ENCODE measurements around the gene DCC.

The DCC gene

GRCh38 chr18:52370841-52371240, 30.8 kb downstream of the DCC start:
- DNase-seq (ENCODE audit: low read depth) = no peak
- TF ChIP-seq, protein P1, sequence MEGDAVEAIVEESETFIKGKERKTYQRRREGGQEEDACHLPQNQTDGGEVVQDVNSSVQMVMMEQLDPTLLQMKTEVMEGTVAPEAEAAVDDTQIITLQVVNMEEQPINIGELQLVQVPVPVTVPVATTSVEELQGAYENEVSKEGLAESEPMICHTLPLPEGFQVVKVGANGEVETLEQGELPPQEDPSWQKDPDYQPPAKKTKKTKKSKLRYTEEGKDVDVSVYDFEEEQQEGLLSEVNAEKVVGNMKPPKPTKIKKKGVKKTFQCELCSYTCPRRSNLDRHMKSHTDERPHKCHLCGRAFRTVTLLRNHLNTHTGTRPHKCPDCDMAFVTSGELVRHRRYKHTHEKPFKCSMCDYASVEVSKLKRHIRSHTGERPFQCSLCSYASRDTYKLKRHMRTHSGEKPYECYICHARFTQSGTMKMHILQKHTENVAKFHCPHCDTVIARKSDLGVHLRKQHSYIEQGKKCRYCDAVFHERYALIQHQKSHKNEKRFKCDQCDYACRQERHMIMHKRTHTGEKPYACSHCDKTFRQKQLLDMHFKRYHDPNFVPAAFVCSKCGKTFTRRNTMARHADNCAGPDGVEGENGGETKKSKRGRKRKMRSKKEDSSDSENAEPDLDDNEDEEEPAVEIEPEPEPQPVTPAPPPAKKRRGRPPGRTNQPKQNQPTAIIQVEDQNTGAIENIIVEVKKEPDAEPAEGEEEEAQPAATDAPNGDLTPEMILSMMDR (IDR thresholded peaks at IDR 0.05; ENCODE audit: low read length, missing control alignments) = no peak
- H3K4me3 ChIP-seq (replicated peaks; ENCODE audit: low read depth, low read length) = no peak overlapping the region

GRCh38 chr18:52376104-52376503, 36.1 kb downstream of the DCC start:
- DNase-seq (ENCODE audit: low read depth) = no peak
- H3K4me3 ChIP-seq (replicated peaks; ENCODE audit: low read depth, low read length) = no peak overlapping the region
- TF ChIP-seq, protein P1 (IDR thresholded peaks at IDR 0.05; ENCODE audit: low read length, missing control alignments) = no peak

DNA sequence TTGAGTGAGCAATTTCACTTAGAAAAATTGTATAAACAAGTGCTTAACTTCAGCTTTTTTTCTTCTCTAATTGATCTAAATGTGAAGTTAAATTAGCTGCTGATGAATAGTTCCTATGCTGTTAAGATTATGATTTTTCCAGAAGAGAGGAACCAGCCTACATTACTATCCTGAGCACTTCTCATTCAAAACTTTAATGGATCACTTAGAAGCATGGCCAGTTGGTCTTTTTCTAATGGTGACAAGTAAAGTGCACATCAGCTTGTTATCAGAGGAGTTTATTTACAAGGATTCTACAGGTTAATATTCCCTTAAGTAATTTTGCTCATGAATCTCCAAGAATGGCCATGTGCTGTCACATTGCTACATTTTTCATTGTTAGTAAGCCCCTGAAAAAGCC, 37.1 kb downstream of the DCC start:
- no peak for DNase-seq (ENCODE audit: low read depth)
- no peak overlapping the region for H3K4me3 ChIP-seq (replicated peaks; ENCODE audit: low read depth, low read length)
- TF ChIP-seq, protein P1 (IDR thresholded peaks at IDR 0.05; ENCODE audit: low read length, missing control alignments) = no peak

DNA sequence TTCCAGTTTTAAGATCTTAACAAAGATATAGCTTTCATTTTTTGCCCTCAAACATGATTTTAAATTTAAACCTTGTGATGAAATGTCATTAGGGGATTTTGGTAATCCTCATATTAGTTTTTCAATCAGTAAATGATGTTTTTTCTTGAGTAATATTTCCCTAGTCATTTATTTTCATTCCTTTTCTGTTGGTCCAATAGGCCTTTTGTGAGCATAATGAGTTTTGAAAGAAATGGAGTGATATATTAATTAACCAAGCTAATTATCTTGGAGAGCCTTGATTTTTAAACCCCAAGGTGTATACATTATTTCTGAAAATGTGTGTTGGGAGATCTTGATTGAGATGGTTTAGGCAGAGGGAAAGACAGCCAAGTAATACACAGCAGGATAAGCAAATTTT, 46.3 kb downstream of the DCC start:
- TF ChIP-seq, protein P1 (IDR thresholded peaks at IDR 0.05; ENCODE audit: low read length, missing control alignments) = no peak
- no peak for DNase-seq (ENCODE audit: low read depth)
- no peak overlapping the region for H3K4me3 ChIP-seq (replicated peaks; ENCODE audit: low read depth, low read length)

DNA sequence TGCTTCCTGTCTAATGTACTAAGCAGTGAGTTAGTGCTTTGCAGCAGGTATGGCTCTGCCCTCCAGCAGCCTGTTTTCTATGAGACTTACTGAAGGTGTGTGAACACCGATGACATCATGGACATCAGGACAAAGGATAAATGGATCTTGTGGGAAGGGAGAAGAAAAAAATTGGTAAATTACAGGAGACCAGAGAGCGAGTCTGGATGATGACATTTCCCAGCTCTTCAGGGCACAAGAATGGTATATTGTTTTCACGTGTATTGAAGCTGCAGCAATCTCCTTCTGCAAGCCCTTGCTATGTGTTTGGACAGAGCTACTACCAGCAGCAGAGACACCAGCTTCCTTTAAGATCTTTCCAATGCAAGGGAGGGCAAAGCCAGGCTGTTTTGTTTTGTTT, 47.2 kb downstream of the DCC start:
- DNase-seq (ENCODE audit: low read depth) = no peak
- TF ChIP-seq, protein P1 (IDR thresholded peaks at IDR 0.05; ENCODE audit: low read length, missing control alignments) = no peak
- H3K4me3 ChIP-seq (replicated peaks; ENCODE audit: low read depth, low read length) = no peak overlapping the region

DNA sequence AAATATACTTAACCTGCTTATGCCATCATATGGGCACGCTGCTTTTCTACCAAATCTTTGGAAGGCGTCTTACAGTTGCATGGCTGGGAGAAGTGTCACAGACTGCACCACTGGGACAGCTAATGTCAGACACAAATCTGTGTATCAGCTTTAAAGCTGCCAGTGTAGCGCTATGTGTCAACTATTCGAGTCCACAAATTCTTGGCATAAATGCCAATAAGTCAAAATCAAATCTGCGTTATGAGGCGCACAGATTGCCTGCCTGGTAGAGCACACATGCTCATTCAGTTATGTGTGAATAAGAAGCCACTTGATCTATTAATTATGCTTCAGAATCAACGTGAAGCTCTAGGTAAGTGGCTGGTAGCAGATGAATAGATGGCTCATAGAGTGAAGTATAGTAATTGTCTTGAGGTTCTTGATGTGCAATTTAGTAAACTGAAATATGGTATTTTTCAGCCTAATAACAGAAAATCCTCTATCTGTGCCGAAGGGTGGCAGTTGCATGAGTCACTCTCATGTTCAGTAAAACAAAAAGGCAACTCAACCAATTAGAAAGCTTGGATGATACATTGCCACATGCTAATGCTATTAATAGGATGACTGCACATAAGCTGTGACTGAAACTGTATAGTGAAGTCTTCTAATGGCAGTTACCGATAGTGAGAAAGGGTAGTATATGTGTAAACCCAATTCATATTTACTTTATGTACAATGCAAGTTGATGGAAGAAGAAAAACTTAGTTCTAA, 52.0 kb downstream of the DCC start:
- DNase-seq (ENCODE audit: low read depth) = no peak
- TF ChIP-seq, protein P1 (IDR thresholded peaks at IDR 0.05; ENCODE audit: low read length, missing control alignments) = no peak
- H3K4me3 ChIP-seq (replicated peaks; ENCODE audit: low read depth, low read length) = no peak overlapping the region

DNA sequence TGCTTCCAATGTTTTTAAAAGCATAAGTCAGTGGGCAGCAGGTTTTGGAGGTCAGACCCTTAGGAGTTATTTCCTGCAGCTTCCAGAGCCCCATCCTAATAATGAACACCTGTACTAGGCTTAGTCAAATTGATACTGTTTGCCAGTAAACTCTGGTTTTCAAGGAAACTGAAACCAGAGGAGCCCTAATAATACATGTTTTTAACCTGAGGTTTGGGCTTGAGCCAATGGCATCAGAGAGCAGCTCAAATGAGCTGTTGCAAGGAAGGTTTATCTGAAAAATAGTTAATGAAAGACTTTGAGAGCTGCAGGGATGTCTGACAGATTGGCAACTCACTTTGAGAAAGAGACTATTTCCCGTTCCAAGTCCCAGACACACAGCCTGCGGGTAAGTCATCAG, 54.6 kb downstream of the DCC start:
- no peak for DNase-seq (ENCODE audit: low read depth)
- TF ChIP-seq, protein P1 (IDR thresholded peaks at IDR 0.05; ENCODE audit: low read length, missing control alignments) = no peak
- no peak overlapping the region for H3K4me3 ChIP-seq (replicated peaks; ENCODE audit: low read depth, low read length)
